GM21825 (cell line): Measurements from ENCODE around the gene DENND4B.
"Not testable (repeated sequence)": the region's sequence is repeated elsewhere in the genome, so short reads cannot be mapped to it uniquely, and the experiment has no call there.

Source experiments
- ATAC-seq: cut with Tn5 transposase; IDR thresholded peaks from one replicate; pipeline ENCODE4 v1.9.1; 2021; ENCODE audit warnings: mild to moderate bottlenecking, moderate library complexity; ENCODE audit not compliant: unreplicated experiment

The DENND4B gene

GRCh38 chr1:153929426-153929825 lies 17.1 kb downstream of the DENND4B start:
- ATAC-seq: no peak

- no peak for ATAC-seq
These were observed 17.7 kb downstream of the DENND4B start for GRCh38 chr1:153928791-153929341.

- no peak for ATAC-seq
These were observed 18.3 kb downstream of the DENND4B start for GRCh38 chr1:153928245-153928644.

DNA sequence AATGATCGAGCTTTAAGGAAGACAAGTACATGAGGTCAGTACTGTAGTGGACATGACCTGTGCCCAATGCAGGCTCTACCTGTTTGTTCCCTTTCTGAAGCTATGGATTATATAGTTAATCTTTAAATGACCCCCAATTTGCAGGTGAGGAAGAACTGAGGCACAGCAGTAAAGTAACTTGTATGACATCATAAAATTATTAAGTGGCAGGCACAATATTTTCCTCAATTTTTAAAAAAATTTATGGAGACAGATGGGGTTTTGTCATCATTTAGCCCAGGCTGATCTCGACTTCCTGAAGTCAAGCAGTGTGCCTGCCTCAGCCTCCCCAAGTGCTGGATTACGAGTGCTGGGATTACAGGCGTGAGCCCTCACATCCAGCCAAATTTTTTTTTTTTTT lies 20.1 kb downstream of the DENND4B start:
- no peak for ATAC-seq

- ATAC-seq: peak; percentile 86
These were observed 23.3 kb downstream of the DENND4B start, which contains the start of gene GATAD2B for GRCh38 chr1:153922972-153923925. Gene GATAD2B (minus strand): TSS chr1:153922972. CDS start chr1:153828347, 94,625 bp downstream.

GRCh38 chr1:153922076-153922971 lies 24.2 kb downstream of the DENND4B start:
- ATAC-seq: peak; percentile 35

- ATAC-seq: no peak
These were observed 24.8 kb downstream of the DENND4B start for GRCh38 chr1:153921803-153922075.

DNA sequence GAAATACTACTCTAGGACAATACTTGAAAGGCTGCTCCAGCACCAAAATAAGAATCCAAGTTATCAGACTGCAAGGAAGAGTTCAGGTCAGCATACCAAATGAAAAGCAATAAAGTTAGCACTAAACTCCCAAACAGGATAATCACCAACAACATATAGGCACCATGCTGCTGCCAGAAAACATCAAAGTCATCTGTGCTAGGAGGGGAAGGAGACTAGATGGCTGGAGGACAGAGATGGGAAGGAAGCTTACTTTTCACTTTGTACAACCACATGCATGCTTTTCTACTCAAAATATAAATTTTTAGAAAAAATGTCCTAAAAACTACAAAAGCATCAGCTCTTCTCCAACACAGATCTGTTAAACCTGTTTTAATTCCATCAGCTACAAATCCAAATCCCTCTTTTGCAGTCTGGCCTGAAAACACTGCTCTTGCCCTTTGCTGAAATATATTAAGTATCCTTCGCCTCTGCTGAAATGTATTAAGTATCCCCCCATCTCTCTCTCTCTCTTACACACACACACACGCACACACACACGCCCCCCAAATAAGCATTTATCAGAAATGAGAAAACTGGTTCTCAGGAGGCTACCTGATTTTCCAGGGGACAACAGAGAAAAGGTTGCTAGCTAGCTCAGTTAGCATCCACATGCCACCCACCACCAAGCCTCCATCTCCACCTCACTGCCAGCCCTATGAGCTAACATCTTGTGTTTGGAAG lies 25.3 kb downstream of the DENND4B start:
- ATAC-seq: no peak

DNA sequence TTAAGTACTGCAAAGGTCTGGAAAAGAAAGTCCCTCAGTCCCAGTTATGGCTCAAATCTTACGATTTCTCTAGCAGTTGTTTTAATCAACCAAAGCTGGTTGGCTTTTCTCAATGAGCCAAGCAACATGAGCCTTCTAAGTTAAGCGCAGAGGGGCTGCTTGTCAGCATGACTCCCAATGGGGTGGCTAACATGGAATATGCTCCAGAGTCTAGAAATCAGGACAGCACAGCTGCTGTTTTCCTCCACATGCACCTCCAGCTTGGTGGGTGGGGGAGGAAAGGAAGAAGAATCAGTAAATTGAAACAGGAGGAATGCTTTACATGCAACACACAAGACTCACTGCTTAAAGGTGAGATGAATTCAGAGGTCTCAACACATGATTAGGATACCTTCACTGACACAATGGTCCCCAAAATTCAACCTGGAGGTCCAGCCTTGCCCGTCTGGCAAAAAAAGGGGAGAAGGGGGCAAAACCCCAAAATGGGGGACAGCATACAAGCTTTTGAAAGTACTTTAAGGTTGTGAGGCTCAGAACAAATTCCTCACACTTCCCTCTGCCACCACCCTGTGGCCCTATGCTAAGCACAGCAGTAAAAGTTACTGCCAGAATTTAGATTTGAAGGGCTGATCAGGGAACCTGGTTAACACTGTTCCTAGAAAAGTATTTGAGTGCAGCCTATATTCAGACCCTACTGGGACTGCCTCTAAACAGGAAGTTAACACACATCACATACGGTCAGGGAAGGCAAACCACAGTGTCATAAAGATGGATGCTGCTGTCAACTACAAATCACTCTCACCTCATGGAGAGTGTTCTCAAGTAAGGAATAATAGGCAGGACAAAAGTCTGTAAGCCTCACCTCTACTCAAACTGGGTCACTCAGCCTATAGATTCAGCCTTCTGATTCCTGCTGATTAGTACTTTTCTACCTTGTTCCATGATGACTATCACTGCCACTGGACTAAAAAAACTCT lies 26.4 kb downstream of the DENND4B start:
- no peak for ATAC-seq

DNA sequence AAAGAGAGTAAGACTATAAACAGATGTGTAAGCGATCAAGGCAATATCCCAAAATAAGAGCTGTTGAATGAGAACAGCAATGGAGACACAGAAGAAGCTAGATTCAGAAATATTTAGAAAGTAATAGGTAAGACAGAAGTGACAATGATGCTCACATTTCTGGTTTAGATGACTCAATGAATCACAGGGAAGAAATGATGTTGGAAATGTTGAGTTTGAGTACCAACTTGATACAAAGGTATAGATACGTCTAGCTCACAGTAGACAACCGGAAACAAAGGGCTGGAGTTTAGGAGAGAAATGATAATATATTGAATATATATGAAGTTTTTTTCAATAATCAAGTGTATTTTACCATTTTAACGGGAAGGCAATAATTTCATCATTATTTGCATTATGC lies 30.2 kb downstream of the DENND4B start:
- no peak for ATAC-seq

GRCh38 chr1:153912349-153912748 lies 34.2 kb downstream of the DENND4B start:
- ATAC-seq: no peak

DNA sequence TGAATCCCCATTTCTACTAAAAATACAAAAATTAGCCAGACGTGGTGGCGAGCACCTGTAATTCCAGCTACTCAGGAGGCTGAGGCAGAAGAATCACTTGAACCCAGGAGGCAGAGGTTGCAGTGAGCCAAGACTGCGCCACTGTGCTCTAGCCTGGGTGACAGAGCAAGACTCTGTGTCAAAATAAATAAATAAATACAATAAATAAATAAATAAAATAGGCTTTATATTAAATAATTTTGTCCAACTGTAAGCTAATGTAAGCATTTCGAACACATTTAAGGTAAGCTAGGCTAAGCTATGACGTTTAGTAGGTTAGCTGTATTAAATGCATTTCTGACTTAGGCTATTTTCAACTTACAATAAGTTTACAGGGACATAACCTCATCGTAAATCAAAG lies 36.0 kb downstream of the DENND4B start:
- ATAC-seq: not testable (repeated sequence)

DNA sequence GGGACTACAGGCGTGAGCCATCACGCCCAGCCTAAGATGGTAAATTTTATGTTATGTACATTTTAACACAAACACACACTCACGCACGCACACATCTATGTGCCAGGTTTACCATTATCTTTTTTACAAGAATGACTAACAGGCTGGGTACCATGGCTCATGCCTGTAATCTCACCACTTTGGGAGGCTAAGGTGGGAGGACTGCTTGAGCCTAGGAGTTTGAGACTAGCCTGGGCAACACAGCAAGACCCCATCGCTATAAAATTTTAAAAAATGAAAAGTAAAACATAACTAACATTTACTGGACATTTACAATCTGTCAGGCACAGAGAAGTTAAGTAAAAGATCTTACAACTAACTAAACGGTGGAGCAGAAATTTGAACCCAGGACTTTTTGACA lies 38.4 kb downstream of the DENND4B start:
- no peak for ATAC-seq

- no peak for ATAC-seq
These were observed 39.4 kb downstream of the DENND4B start for GRCh38 chr1:153907134-153907533.

GRCh38 chr1:153906396-153906795 lies 40.1 kb downstream of the DENND4B start:
- no peak for ATAC-seq

DNA sequence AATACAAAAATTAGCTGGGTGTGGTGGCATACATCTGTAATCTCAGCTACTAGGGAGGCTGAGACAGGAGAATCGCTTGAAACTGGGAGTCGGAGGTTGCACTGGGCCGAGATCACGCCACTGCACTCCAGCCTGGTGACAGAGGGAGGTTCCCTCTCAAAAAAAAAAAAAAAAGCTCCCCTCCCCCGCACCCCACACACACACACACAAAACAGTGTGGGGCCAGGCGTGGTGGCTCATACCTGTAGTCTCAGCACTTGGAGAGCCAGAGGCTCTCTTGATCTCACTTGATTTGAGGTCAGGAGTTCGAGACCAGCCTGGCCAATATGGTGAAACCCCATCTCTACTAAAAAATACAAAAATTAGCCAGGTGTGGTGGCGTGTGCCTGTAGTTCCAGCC lies 40.6 kb downstream of the DENND4B start:
- not testable (repeated sequence) for ATAC-seq

GRCh38 chr1:153903841-153904455 lies 42.6 kb downstream of the DENND4B start:
- no peak for ATAC-seq

DNA sequence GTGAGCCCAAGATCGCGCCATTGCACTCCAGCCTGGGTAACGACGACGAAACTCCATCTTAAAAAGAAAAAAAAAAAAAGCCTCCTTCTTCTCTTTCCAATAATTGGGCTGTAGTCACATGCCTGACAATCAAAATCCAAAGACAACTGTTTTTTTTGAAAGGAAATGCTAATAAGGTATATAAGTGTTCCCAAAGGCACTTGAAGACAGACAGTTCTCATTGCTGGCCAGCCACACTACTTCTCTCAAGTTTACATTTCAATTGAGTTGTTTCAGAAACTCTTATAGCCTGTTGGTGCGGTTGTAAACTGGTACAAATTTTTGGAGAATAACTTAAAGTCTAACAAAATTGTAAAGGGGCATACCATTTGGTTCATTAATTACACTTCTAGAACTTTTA lies 47.0 kb downstream of the DENND4B start:
- ATAC-seq: no peak

- not testable (repeated sequence) for ATAC-seq
These were observed 50.7 kb downstream of the DENND4B start for GRCh38 chr1:153895866-153896265.
